ENCODE measurements around the gene TTC34. TPM values are rescaled to one million over a fixed set of nuclear protein-coding genes. Genes with fewer than 3 reads are reported as not detected.

Gene TTC34
- under 1 TPM; 0.09 to 0.58 (median 0.19) TPM for polyA plus RNA-seq (ENCODE audit: insufficient read length in 10 of 10)
- long read RNA-seq, donor 1 = 0 reads
- long read RNA-seq, donor 2 = 0 reads
- long read RNA-seq, donor 3 = 0 reads
- long read RNA-seq, donor 4 = 0 reads
- long read RNA-seq, donor 5 = 0 reads
- long read RNA-seq, donor 6 = 0 reads
- long read RNA-seq, donor 7 = 0 reads
- long read RNA-seq, donor 8 = 0 reads
- long read RNA-seq, donor 9 = 0 reads

GRCh38 chr1:2801535-2802291 lies at the start of gene TTC34:
TTC34 (minus strand) TSS chr1:2801693; CDS start chr1:2800827, 866 bp downstream.
- peak in 1 of 3 donors; percentile 26 for DNase-seq

- no peak for DNase-seq
Measured at GRCh38 chr1:2850502-2850901, 49.0 kb upstream of the TTC34 start.

- no peak for DNase-seq
Measured at GRCh38 chr1:2848006-2848670, 46.6 kb upstream of the TTC34 start.

GRCh38 chr1:2847086-2847985 lies 45.8 kb upstream of the TTC34 start:
- DNase-seq = no peak

GRCh38 chr1:2845869-2846268 lies 44.4 kb upstream of the TTC34 start:
- DNase-seq = no peak

GRCh38 chr1:2840036-2840809 lies 38.7 kb upstream of the TTC34 start:
- no peak for DNase-seq

GRCh38 chr1:2837823-2838222 lies 36.3 kb upstream of the TTC34 start:
- DNase-seq = no peak

GRCh38 chr1:2837316-2837715 lies 35.8 kb upstream of the TTC34 start:
- no peak for DNase-seq

GRCh38 chr1:2836333-2836970 lies 35.0 kb upstream of the TTC34 start:
- no peak for DNase-seq

- no peak for DNase-seq
Measured at GRCh38 chr1:2835650-2836159, 34.2 kb upstream of the TTC34 start.

- no peak for DNase-seq
Measured at GRCh38 chr1:2834741-2835564, 33.5 kb upstream of the TTC34 start.

GRCh38 chr1:2834146-2834475 lies 32.6 kb upstream of the TTC34 start:
- DNase-seq = no peak

- no peak for DNase-seq
Measured at GRCh38 chr1:2833454-2834145, 32.1 kb upstream of the TTC34 start.

GRCh38 chr1:2832506-2833453 lies 31.3 kb upstream of the TTC34 start:
- no peak for DNase-seq

- DNase-seq = no peak
Measured at GRCh38 chr1:2831596-2832212, 30.2 kb upstream of the TTC34 start.

- DNase-seq = no peak
Measured at GRCh38 chr1:2830761-2831425, 29.4 kb upstream of the TTC34 start.
